ENCODE measurements around the gene SLC6A6. TPM values are rescaled to one million over a fixed set of nuclear protein-coding genes. Genes with fewer than 3 reads are reported as not detected.

Gene SLC6A6
- total RNA-seq, 4 donors from 2014 or later, result 15.0 to 36.2 (median 23.7) TPM

- Histone ChIP-seq H3K4me3 (no peak overlapping the region), H3K4me1 (peaks cover 0 to 35% (median 32%) of the 10 kb centered on the region in 4 donors), H3K9me3 (no peaks in the 10 kb centered on the region), H3K27ac (replicated peaks in 1 of 4) (no peak overlapping the region), H3K27me3 (no peaks in the 10 kb centered on the region), H3K36me3 (peaks cover 0 to 30% (median 14%) of the 10 kb centered on the region in 4 donors)
- no peak for DNase-seq (ENCODE audit: extremely low spot score)
- intact Hi-C loops (cut with DNase I), result no loop called here
- TF ChIP-seq EP300 (IDR thresholded peaks at IDR 0.05), result no peak
- TF ChIP-seq CTCF (IDR thresholded peaks at IDR 0.05), result no peak
- no peak for TF ChIP-seq POLR2AphosphoS5 (IDR thresholded peaks at IDR 0.05)
- no peak for TF ChIP-seq POLR2A (IDR thresholded peaks at IDR 0.05; ENCODE audit: low read depth)
- WGBS, result 93% methylated on average over 5 of the region's 5 CpGs
Observed at GRCh38 chr3:14415501-14415900, 13.1 kb downstream of the SLC6A6 start.

GRCh38 chr3:14416453-14416852 lies 14.0 kb downstream of the SLC6A6 start:
- no peak overlapping the region for H3K4me3 ChIP-seq
- H3K27me3 ChIP-seq, result no peaks in the 10 kb centered on the region
- DNase-seq (ENCODE audit: extremely low spot score), result no peak
- peaks cover 0 to 21% (median 11%) of the 10 kb centered on the region in 4 donors for H3K36me3 ChIP-seq
- WGBS, result 90% methylated on average over 5 of the region's 6 CpGs
- TF ChIP-seq POLR2A (IDR thresholded peaks at IDR 0.05; ENCODE audit: low read depth), result no peak
- TF ChIP-seq POLR2AphosphoS5 (IDR thresholded peaks at IDR 0.05), result no peak
- H3K4me1 ChIP-seq, result peaks cover 0 to 42% (median 34%) of the 10 kb centered on the region in 4 donors
- intact Hi-C loops (cut with DNase I), result no loop called here
- H3K9me3 ChIP-seq, result no peaks in the 10 kb centered on the region
- no peak overlapping the region for H3K27ac ChIP-seq (replicated peaks in 1 of 4)

- Histone ChIP-seq H3K4me1 (peaks cover 0 to 49% (median 34%) of the 10 kb centered on the region in 4 donors), H3K36me3 (peaks cover 0 to 18% (median 10%) of the 10 kb centered on the region in 4 donors), H3K9me3 (no peaks in the 10 kb centered on the region), H3K4me3 (no peak overlapping the region), H3K27me3 (no peaks in the 10 kb centered on the region), H3K27ac (replicated peaks in 1 of 4) (no peak overlapping the region)
- 90% methylated on average over 14 of the region's 17 CpGs for WGBS
- TF ChIP-seq POLR2AphosphoS5 (IDR thresholded peaks at IDR 0.05), result no peak
- TF ChIP-seq CTCF (IDR thresholded peaks at IDR 0.05), result no peak
- TF ChIP-seq POLR2A (IDR thresholded peaks at IDR 0.05; ENCODE audit: low read depth), result no peak
- no peak for TF ChIP-seq EP300 (IDR thresholded peaks at IDR 0.05)
- DNase-seq (ENCODE audit: extremely low spot score), result no peak
- intact Hi-C loops (cut with DNase I), result no loop called here
Observed at GRCh38 chr3:14418296-14419250, 16.2 kb downstream of the SLC6A6 start.

DNA sequence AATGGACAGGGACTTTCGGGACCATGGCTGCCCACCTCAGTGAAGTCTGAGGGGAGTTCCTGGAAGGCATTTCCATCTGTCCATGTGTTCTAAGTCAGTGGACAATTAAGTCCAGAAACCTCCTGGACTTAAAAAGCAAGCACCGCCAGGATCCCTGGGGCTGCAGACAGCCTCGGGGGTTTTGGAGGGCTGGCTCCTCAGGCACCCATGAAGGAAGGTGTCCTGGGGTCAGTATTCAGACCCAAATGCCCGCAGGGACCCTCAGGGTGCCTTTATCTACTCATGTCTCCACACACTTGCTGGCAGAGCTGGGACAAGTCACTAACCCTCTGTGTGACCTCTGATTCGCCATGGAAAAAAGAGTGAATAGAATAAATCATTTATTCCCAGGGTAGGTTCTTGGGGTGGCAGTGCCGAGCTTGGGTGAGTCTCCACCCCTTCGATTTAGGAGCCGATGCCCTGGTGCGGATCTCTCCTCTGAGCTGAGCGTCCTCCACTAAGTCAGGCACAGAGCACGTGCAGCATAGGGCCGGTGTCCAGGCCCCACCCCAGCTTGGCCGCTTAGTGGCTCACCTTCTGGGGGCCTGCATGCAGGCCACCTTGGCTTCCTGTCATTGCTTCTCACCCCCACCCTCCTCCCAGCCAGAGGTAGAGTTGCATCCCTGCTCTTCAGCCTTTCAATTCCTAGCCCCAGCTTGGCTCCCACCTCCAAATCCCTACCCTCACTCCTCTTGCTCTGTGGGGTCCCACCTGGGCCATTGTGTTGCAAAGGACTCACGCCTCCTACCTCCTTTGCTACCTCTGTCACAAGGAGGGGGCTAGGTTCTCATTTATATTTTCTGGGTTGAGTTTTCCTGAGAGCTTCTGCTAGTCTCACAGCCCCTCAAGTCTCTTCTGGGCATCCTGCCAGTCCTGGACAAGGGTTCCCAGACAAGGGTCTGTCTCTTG lies 19.9 kb downstream of the SLC6A6 start:
- H3K4me1 ChIP-seq, result peaks cover 3 to 73% (median 52%) of the 10 kb centered on the region in 4 donors
- no peak overlapping the region for H3K27ac ChIP-seq (replicated peaks in 1 of 4)
- H3K36me3 ChIP-seq, result peaks cover 0 to 6% (median under 1%) of the 10 kb centered on the region in 4 donors
- H3K9me3 ChIP-seq, result no peaks in the 10 kb centered on the region
- intact Hi-C loops (cut with DNase I), result no loop called here
- H3K4me3 ChIP-seq, result no peak overlapping the region
- TF ChIP-seq EP300 (IDR thresholded peaks at IDR 0.05) (no peak), POLR2AphosphoS5 (IDR thresholded peaks at IDR 0.05) (no peak), POLR2A (IDR thresholded peaks at IDR 0.05; ENCODE audit: low read depth) (no peak), CTCF (IDR thresholded peaks at IDR 0.05) (no peak)
- no peak for DNase-seq (ENCODE audit: extremely low spot score)
- WGBS, result 97% methylated on average over 10 of the region's 14 CpGs
- H3K27me3 ChIP-seq, result no peaks in the 10 kb centered on the region
